ENCODE data around the gene CAPN3. TPM values are rescaled to one million over a fixed set of nuclear protein-coding genes. Genes with fewer than 3 reads are reported as not detected.

Gene CAPN3
- total and polyA plus RNA-seq, 10 donors = 14.6 to 40.5 (median 17.0) TPM

DNA sequence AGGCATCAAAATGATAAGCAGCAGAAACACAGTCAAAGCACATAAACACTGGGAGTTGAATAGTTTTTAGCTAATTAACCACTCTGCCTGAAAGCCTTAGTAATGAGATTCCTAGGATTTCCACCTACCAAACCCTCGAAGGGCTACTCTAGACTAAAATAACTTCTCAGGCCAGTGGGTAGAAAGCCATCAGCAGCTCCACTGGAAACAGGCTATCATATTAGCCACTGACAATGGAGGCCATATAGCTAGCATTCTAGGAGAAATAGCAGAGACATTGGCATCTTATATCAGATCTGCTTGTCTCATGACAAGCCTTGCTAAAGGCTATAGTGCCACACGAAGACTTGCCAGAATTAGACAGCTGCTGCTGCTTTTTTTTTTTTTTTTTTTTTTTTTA is 4.5 kb upstream of the CAPN3 start:
- H3K27me3 ChIP-seq (replicated peaks in 1 of 7) = no peaks in the 10 kb centered on the region
- H3K4me1 ChIP-seq = peaks cover 0 to 7% (median 0%) of the 10 kb centered on the region in 6 donors
- no peaks in the 10 kb centered on the region for H3K9me3 ChIP-seq
- H3K36me3 ChIP-seq = peaks cover 0 to 90% (median 59%) of the 10 kb centered on the region in 6 donors
- H3K27ac ChIP-seq = no peak overlapping the region
- no peak overlapping the region for H3K4me3 ChIP-seq
- 74 to 92% (median 88%) methylated on average over 2 of the region's 2 CpGs for WGBS, 5 donors
- no peak for DNase-seq
- TF ChIP-seq POLR2AphosphoS5 (IDR thresholded peaks at IDR 0.05) = no peak
- TF ChIP-seq, protein P1, sequence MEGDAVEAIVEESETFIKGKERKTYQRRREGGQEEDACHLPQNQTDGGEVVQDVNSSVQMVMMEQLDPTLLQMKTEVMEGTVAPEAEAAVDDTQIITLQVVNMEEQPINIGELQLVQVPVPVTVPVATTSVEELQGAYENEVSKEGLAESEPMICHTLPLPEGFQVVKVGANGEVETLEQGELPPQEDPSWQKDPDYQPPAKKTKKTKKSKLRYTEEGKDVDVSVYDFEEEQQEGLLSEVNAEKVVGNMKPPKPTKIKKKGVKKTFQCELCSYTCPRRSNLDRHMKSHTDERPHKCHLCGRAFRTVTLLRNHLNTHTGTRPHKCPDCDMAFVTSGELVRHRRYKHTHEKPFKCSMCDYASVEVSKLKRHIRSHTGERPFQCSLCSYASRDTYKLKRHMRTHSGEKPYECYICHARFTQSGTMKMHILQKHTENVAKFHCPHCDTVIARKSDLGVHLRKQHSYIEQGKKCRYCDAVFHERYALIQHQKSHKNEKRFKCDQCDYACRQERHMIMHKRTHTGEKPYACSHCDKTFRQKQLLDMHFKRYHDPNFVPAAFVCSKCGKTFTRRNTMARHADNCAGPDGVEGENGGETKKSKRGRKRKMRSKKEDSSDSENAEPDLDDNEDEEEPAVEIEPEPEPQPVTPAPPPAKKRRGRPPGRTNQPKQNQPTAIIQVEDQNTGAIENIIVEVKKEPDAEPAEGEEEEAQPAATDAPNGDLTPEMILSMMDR (IDR thresholded peaks at IDR 0.05 in 8 of 11, conservative IDR thresholded peaks at IDR 0.05 in 3 of 11) = no peak
- TF ChIP-seq POLR2A (IDR thresholded peaks at IDR 0.05) = no peak
- intact Hi-C loops (cut with DNase I; ENCODE audit: low total_unique reads) = no loop called here

DNA sequence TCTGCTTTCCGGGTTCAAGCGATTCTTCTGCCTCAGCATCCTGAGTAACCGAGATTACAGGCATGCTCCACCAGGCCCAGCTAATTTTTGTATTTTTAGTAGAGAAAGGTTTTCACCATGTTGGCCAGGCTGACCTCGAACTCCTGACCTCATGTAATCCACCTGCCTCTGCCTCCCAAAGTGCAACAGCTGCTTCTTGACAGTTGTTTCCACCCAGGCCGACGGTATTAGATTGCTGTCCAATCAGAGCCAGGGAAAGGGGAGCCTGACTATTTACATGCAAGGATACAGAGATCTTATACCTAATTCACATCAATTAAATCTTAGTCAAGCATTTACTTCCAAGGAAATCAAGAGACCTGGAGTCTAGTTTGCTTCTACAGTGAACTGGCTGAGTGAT is 4.0 kb upstream of the CAPN3 start:
- Histone ChIP-seq H3K27me3 (replicated peaks in 1 of 7) (no peaks in the 10 kb centered on the region), H3K27ac (no peak overlapping the region), H3K36me3 (peaks cover 0 to 89% (median 57%) of the 10 kb centered on the region in 6 donors), H3K4me3 (no peak overlapping the region), H3K9me3 (no peaks in the 10 kb centered on the region), H3K4me1 (peaks cover 0 to 12% (median 0%) of the 10 kb centered on the region in 6 donors)
- intact Hi-C loops (cut with DNase I; ENCODE audit: low total_unique reads) = no loop called here
- no peak for DNase-seq
- WGBS, 5 donors = 87 to 97% (median 96%) methylated on average over 6 of the region's 6 CpGs
- TF ChIP-seq POLR2A (IDR thresholded peaks at IDR 0.05) (no peak), POLR2AphosphoS5 (IDR thresholded peaks at IDR 0.05) (no peak)
- TF ChIP-seq, protein P1 (IDR thresholded peaks at IDR 0.05 in 8 of 11, conservative IDR thresholded peaks at IDR 0.05 in 3 of 11) = no peak

DNA sequence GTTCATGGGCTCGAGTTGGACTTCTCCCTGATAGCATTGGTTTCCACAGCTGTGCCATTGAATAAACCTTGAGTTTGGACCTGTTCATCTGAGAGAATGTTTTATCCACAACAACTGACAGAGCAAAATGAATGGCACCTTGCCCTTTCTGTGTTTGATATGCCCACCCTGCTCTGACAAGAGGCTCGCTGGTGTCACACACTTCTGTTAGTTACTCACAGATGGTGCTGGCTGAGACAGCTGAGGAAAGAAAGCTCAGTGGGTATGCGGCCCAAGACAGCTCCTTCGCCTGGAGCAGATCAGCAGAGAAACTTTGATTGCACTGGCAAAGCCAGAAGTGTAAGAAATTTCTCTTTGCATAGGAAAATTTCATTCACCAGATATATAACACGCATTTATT is 2.5 kb upstream of the CAPN3 start:
- no peak overlapping the region for H3K27ac ChIP-seq
- WGBS, 5 donors = 90 to 97% (median 94%) methylated on average over 5 of the region's 5 CpGs
- DNase-seq = no peak
- intact Hi-C loops (cut with DNase I; ENCODE audit: low total_unique reads) = no loop called here
- TF ChIP-seq POLR2A (IDR thresholded peaks at IDR 0.05) = no peak
- no peaks in the 10 kb centered on the region for H3K27me3 ChIP-seq (replicated peaks in 1 of 7)
- peaks cover 0 to 80% (median 43%) of the 10 kb centered on the region in 6 donors for H3K36me3 ChIP-seq
- no peaks in the 10 kb centered on the region for H3K9me3 ChIP-seq
- no peak overlapping the region for H3K4me3 ChIP-seq
- peaks cover 0 to 12% (median 0%) of the 10 kb centered on the region in 6 donors for H3K4me1 ChIP-seq

DNA sequence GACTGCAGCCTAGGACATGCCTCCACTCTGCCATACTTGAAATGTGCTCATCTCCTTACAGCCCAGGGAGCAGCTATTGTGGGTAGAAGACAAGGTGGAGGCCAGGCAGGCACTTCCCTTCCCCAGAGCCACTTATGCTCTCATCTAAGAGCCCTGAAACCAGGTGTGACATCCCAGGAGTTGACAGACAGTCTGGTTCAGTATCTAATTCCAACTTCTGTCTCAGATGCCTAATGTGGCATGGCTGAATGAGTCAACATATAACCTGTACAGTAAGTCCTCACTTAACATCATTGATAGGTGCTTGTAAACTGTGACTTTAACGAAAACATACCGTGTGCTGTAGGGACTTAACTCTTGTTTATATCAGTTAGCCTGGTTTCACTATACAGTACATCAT is 1.2 kb upstream of the CAPN3 start:
- intact Hi-C loops (cut with DNase I; ENCODE audit: low total_unique reads) = no loop called here

More for the DNA sequence above, 1.2 kb upstream of the CAPN3 start:
- H3K4me3 ChIP-seq = no peak overlapping the region
- H3K4me1 ChIP-seq = peaks cover 0 to 12% (median 0%) of the 10 kb centered on the region in 6 donors
- H3K27ac ChIP-seq = no peak overlapping the region
- no peak for TF ChIP-seq POLR2A (IDR thresholded peaks at IDR 0.05)
- TF ChIP-seq POLR2AphosphoS5 (IDR thresholded peaks at IDR 0.05) = no peak
- TF ChIP-seq, protein P1 (IDR thresholded peaks at IDR 0.05 in 8 of 11, conservative IDR thresholded peaks at IDR 0.05 in 3 of 11) = no peak
- 93 to 100% (median 94%) methylated on average over 2 of the region's 2 CpGs for WGBS, 5 donors
- H3K9me3 ChIP-seq = no peaks in the 10 kb centered on the region
- H3K36me3 ChIP-seq = peaks cover 0 to 72% (median 31%) of the 10 kb centered on the region in 6 donors
- no peaks in the 10 kb centered on the region for H3K27me3 ChIP-seq (replicated peaks in 1 of 7)
- DNase-seq = no peak
